ENCODE data around the gene IL1RN.
A peak's percentile ranks its signal among the peaks of the same experiment; 100 is the strongest.

Gene IL1RN

GRCh38 chr2:113149553-113150257, 22.3 kb downstream of the IL1RN start:
- no peak for DNase-seq (ENCODE audit: low spot score)
- no peak for TF ChIP-seq CTCF (IDR thresholded peaks at IDR 0.05; ENCODE audit: extremely low read depth, insufficient read depth, missing control alignments)
- in situ Hi-C loops (cut with MboI; ENCODE audit: low pct_unique_long_range_greater_than_20kb, low sequenced_read_pairs, unreplicated experiment): no loop called here

GRCh38 chr2:113150258-113150601, 22.8 kb downstream of the IL1RN start:
- no peak for DNase-seq (ENCODE audit: low spot score)
- in situ Hi-C loops (cut with MboI; ENCODE audit: low pct_unique_long_range_greater_than_20kb, low sequenced_read_pairs, unreplicated experiment): no loop called here
- TF ChIP-seq CTCF (IDR thresholded peaks at IDR 0.05; ENCODE audit: extremely low read depth, insufficient read depth, missing control alignments): no peak

- in situ Hi-C loops (cut with MboI; ENCODE audit: low pct_unique_long_range_greater_than_20kb, low sequenced_read_pairs, unreplicated experiment): no loop called here
- TF ChIP-seq CTCF (IDR thresholded peaks at IDR 0.05; ENCODE audit: extremely low read depth, insufficient read depth, missing control alignments): no peak
- no peak for DNase-seq (ENCODE audit: low spot score)
These were observed 27.9 kb downstream of the IL1RN start for GRCh38 chr2:113155331-113155730.

- in situ Hi-C loops (cut with MboI; ENCODE audit: low pct_unique_long_range_greater_than_20kb, low sequenced_read_pairs, unreplicated experiment): no loop called here
- TF ChIP-seq CTCF (IDR thresholded peaks at IDR 0.05; ENCODE audit: extremely low read depth, insufficient read depth, missing control alignments): no peak
- DNase-seq (ENCODE audit: low spot score): no peak
These were observed 29.1 kb downstream of the IL1RN start for GRCh38 chr2:113156278-113157117.

- peak; percentile 84 for DNase-seq (ENCODE audit: low spot score)
- no peak for TF ChIP-seq CTCF (IDR thresholded peaks at IDR 0.05; ENCODE audit: extremely low read depth, insufficient read depth, missing control alignments)
- in situ Hi-C loops (cut with MboI; ENCODE audit: low pct_unique_long_range_greater_than_20kb, low sequenced_read_pairs, unreplicated experiment): no loop called here
These were observed 29.9 kb downstream of the IL1RN start for GRCh38 chr2:113157118-113157896.

GRCh38 chr2:113157897-113158753, 30.7 kb downstream of the IL1RN start:
- no peak for TF ChIP-seq CTCF (IDR thresholded peaks at IDR 0.05; ENCODE audit: extremely low read depth, insufficient read depth, missing control alignments)
- DNase-seq (ENCODE audit: low spot score): no peak
- in situ Hi-C loops (cut with MboI; ENCODE audit: low pct_unique_long_range_greater_than_20kb, low sequenced_read_pairs, unreplicated experiment): no loop called here

Measured in GM13977 (cell line).